HTR-8/SVneo (cell line): ENCODE measurements around the gene PTPRD.

Source experiments
- DNase-seq: peaks from one replicate; pipeline ENCODE4 v3.0.0; 2011; ENCODE audit warnings: low spot score, mixed read lengths; ENCODE audit not compliant: insufficient read length
- FAIRE-seq: peaks from 2 replicates; lab custom pipeline; 2011; peaks lifted over from hg19 to GRCh38; lab: Jason Lieb, UNC

The PTPRD gene

GRCh38 chr9:8784838-8785237 is 1828.0 kb downstream of the PTPRD start:
- DNase-seq: no peak
- no peak for FAIRE-seq

GRCh38 chr9:8783941-8784340 is 1828.9 kb downstream of the PTPRD start:
- DNase-seq (no peak), FAIRE-seq (no peak)

GRCh38 chr9:8782237-8782636 is 1830.6 kb downstream of the PTPRD start:
- no peak for FAIRE-seq
- no peak for DNase-seq

GRCh38 chr9:8781458-8781857 is 1831.3 kb downstream of the PTPRD start:
- no peak for FAIRE-seq

GRCh38 chr9:8780386-8780785 is 1832.4 kb downstream of the PTPRD start:
- FAIRE-seq (no peak), DNase-seq (no peak)

More at GRCh38 chr9:8781458-8781857, 1831.3 kb downstream of the PTPRD start:
- no peak for DNase-seq

- FAIRE-seq (no peak), DNase-seq (no peak)
These were observed 1833.3 kb downstream of the PTPRD start for GRCh38 chr9:8779478-8779877.

GRCh38 chr9:8778356-8778755 is 1834.4 kb downstream of the PTPRD start:
- FAIRE-seq (no peak), DNase-seq (no peak)

- FAIRE-seq: no peak
- no peak for DNase-seq
These were observed 1840.5 kb downstream of the PTPRD start for GRCh38 chr9:8772302-8772701.

GRCh38 chr9:8769153-8769552 is 1843.6 kb downstream of the PTPRD start:
- DNase-seq (no peak), FAIRE-seq (no peak)

- FAIRE-seq: no peak
- DNase-seq: no peak
These were observed 1846.7 kb downstream of the PTPRD start for GRCh38 chr9:8766096-8766495.

GRCh38 chr9:8764051-8764450 is 1848.8 kb downstream of the PTPRD start:
- DNase-seq (no peak), FAIRE-seq (no peak)

GRCh38 chr9:8762479-8763085 is 1850.2 kb downstream of the PTPRD start:
- no peak for FAIRE-seq

GRCh38 chr9:8760000-8760767 is 1852.6 kb downstream of the PTPRD start:
- DNase-seq (no peak), FAIRE-seq (no peak)

More at GRCh38 chr9:8762479-8763085, 1850.2 kb downstream of the PTPRD start:
- no peak for DNase-seq

- DNase-seq: no peak
- no peak for FAIRE-seq
These were observed 1854.9 kb downstream of the PTPRD start for GRCh38 chr9:8757881-8758280.

GRCh38 chr9:8754751-8755150 is 1858.1 kb downstream of the PTPRD start:
- FAIRE-seq (no peak), DNase-seq (no peak)

GRCh38 chr9:8751406-8751930 is 1861.3 kb downstream of the PTPRD start:
- FAIRE-seq: no peak
- no peak for DNase-seq

- FAIRE-seq: no peak
- no peak for DNase-seq
These were observed 1862.2 kb downstream of the PTPRD start for GRCh38 chr9:8750639-8751051.

GRCh38 chr9:8745347-8745746 is 1867.5 kb downstream of the PTPRD start:
- DNase-seq (no peak), FAIRE-seq (no peak)

- DNase-seq (no peak), FAIRE-seq (no peak)
These were observed 1873.9 kb downstream of the PTPRD start for GRCh38 chr9:8738945-8739344.

- FAIRE-seq: no peak
- no peak for DNase-seq
These were observed 1876.0 kb downstream of the PTPRD start for GRCh38 chr9:8736805-8737204.

GRCh38 chr9:8734760-8735159 is 1878.0 kb downstream of the PTPRD start:
- no peak for FAIRE-seq

More at GRCh38 chr9:8734760-8735159, 1878.0 kb downstream of the PTPRD start:
- no peak for DNase-seq
